Aorta (tissue), 5 donors: ENCODE data around the gene KCNJ10. TPM values are rescaled to one million over a fixed set of nuclear protein-coding genes. Genes with fewer than 3 reads are reported as not detected.

ENCODE experiments used
- ATAC-seq: fragments of 200-7000 bp; cut with Tn5 transposase; one replicate; pipeline ENCODE4 v1.9.1; 2022; ENCODE audit warnings: moderate library complexity; ENCODE audit not compliant: low FRiP score
- DNase-seq, 2 donors: peaks; one replicate each; pipeline ENCODE4 v3.0.0-alpha.2; 2020
- H3K27ac ChIP-seq, 2 donors: one replicate each; pipeline ENCODE4 v1.5.1; 2013; ENCODE audit warnings: low read length in 2 of 2, mild to moderate bottlenecking in 2 of 2, moderate library complexity in 2 of 2, control low read depth in 1 of 2, inconsistent platforms in 1 of 2, low read depth in 1 of 2
- H3K27me3 ChIP-seq, 2 donors: one replicate each; pipeline ENCODE4 v1.6.1; 2013; ENCODE audit warnings: control low read depth in 1 of 2, low read length in 1 of 2, mild to moderate bottlenecking in 1 of 2, moderate library complexity in 1 of 2; ENCODE audit not compliant: insufficient read depth in 2 of 2, control insufficient read depth in 1 of 2
- H3K36me3 ChIP-seq, 2 donors: one replicate each; pipeline ENCODE4 v1.6.1; 2013; ENCODE audit warnings: control low read depth in 1 of 2, low read length in 1 of 2, mild to moderate bottlenecking in 1 of 2; ENCODE audit not compliant: insufficient read depth in 2 of 2, control insufficient read depth in 1 of 2
- H3K4me1 ChIP-seq, 2 donors: one replicate each; pipeline ENCODE4 v1.6.1; 2013; ENCODE audit warnings: low read length in 2 of 2, control low read depth in 1 of 2, mild to moderate bottlenecking in 1 of 2, moderate library complexity in 1 of 2; ENCODE audit not compliant: insufficient read depth in 2 of 2, control insufficient read depth in 1 of 2
- H3K4me3 ChIP-seq, 2 donors: one replicate each; pipeline ENCODE4 v1.5.1; 2013; ENCODE audit warnings: low read length in 2 of 2, control low read depth in 1 of 2, mild to moderate bottlenecking in 1 of 2
- H3K9me3 ChIP-seq: one replicate; pipeline ENCODE4 v1.6.1; 2013; ENCODE audit warnings: mild to moderate bottlenecking, low read length; ENCODE audit not compliant: control insufficient read depth
- WGBS, 2 donors: extraction: QIAGEN DNeasy Blood & Tissue Kit; methylation state at CpG; one replicate each; pipeline ENCODE4 v1.1.7; 2013; 5-methylcytosine and 5-hydroxymethylcytosine counted together
- intact Hi-C, 2 donors: fragments of 100-400 bp; cut with DNase I; formaldehyde crosslinking; loops; one replicate each; pipeline versions ENCODE4 v1.14.2 to v1.15.0; 2022
- polyA plus RNA-seq, 2 donors: library from polyadenylated mRNA; stranded (reverse); fragments of 200-250 nt; gene quantifications; one replicate each; pipeline ENCODE4 v1.2.3, GENCODE V29; 2013
- total RNA-seq, 2 donors: library from RNA; stranded (reverse); fragmentation: NEBNext Ultra II Directional; extraction: Animal tissue kit (Norgen Biotek cat#: 25700); gene quantifications; one replicate each; pipeline ENCODE4 v1.2.1, GENCODE V29; 2021
- donor health status: healthy with polysubstance abuse.
- donor health status: Bipolar disorder and iron deficiency.
- donor health status: DM: no; HTN: no; CAD: no.
- donor health status: DM: no; HTN: no; CAD: no.
- donor health status: DM: yes; HTN: yes; CAD: no.

Gene KCNJ10
- total and polyA plus RNA-seq, 4 donors: 0.10 to 0.63 (median 0.24) TPM; not detected in 1

- WGBS, 2 donors: 95 to 96% methylated on average over 11 of the region's 11 CpGs
- DNase-seq (no peak), ATAC-seq (no peak)
- Histone ChIP-seq H3K27me3 (no peaks in the 10 kb centered on the region), H3K4me3 (no peak overlapping the region), H3K27ac (no peak overlapping the region), H3K9me3 (no peaks in the 10 kb centered on the region), H3K4me1 (no peaks in the 10 kb centered on the region), H3K36me3 (no peaks in the 10 kb centered on the region)
- intact Hi-C loops: no loop called here
Observed at GRCh38 chr1:159962176-159962575, 107.8 kb downstream of the KCNJ10 start.

GRCh38 chr1:159961636-159962035, 108.3 kb downstream of the KCNJ10 start:
- H3K27me3 ChIP-seq: no peaks in the 10 kb centered on the region
- H3K9me3 ChIP-seq: no peaks in the 10 kb centered on the region
- 92 to 94% methylated on average over 15 of the region's 15 CpGs for WGBS, 2 donors
- H3K4me3 ChIP-seq: no peak overlapping the region
- ATAC-seq (no peak), DNase-seq (no peak)
- no peak overlapping the region for H3K27ac ChIP-seq
- H3K4me1 ChIP-seq: no peaks in the 10 kb centered on the region
- intact Hi-C loops: no loop called here
- no peaks in the 10 kb centered on the region for H3K36me3 ChIP-seq

GRCh38 chr1:159960721-159961381, 109.1 kb downstream of the KCNJ10 start:
- H3K36me3 ChIP-seq: no peaks in the 10 kb centered on the region
- H3K4me1 ChIP-seq: no peaks in the 10 kb centered on the region
- 15 to 23% methylated on average over 5 of the region's 5 CpGs for WGBS, 2 donors
- no peaks in the 10 kb centered on the region for H3K9me3 ChIP-seq
- no peak overlapping the region for H3K4me3 ChIP-seq
- DNase-seq: peak; percentile 80 to 83
- no peaks in the 10 kb centered on the region for H3K27me3 ChIP-seq
- H3K27ac ChIP-seq: no peak overlapping the region
- ATAC-seq: peak; percentile 82
- intact Hi-C loops: no loop called here

GRCh38 chr1:159959451-159959850, 110.5 kb downstream of the KCNJ10 start:
- H3K4me1 ChIP-seq: no peaks in the 10 kb centered on the region
- ATAC-seq (no peak), DNase-seq (no peak)
- 72 to 79% methylated on average over 4 of the region's 4 CpGs for WGBS, 2 donors
- H3K9me3 ChIP-seq: no peaks in the 10 kb centered on the region
- intact Hi-C loops: no loop called here
- no peak overlapping the region for H3K4me3 ChIP-seq
- no peaks in the 10 kb centered on the region for H3K36me3 ChIP-seq
- no peaks in the 10 kb centered on the region for H3K27me3 ChIP-seq
- H3K27ac ChIP-seq: no peak overlapping the region

GRCh38 chr1:159958719-159959380, 111.1 kb downstream of the KCNJ10 start:
- no peak overlapping the region for H3K27ac ChIP-seq

GRCh38 chr1:159957824-159958268, 112.1 kb downstream of the KCNJ10 start:
- H3K9me3 ChIP-seq: no peaks in the 10 kb centered on the region
- WGBS, 2 donors: 61 to 64% methylated on average over 9 of the region's 9 CpGs
- no peak for ATAC-seq
- H3K27ac ChIP-seq: no peak overlapping the region
- DNase-seq: no peak
- no peak overlapping the region for H3K4me3 ChIP-seq
- no peaks in the 10 kb centered on the region for H3K4me1 ChIP-seq
- intact Hi-C loops: no loop called here
- no peaks in the 10 kb centered on the region for H3K36me3 ChIP-seq
- no peaks in the 10 kb centered on the region for H3K27me3 ChIP-seq

More at GRCh38 chr1:159958719-159959380, 111.1 kb downstream of the KCNJ10 start:
- no peaks in the 10 kb centered on the region for H3K27me3 ChIP-seq
- no peak overlapping the region for H3K4me3 ChIP-seq
- ATAC-seq (no peak), DNase-seq (no peak)
- no peaks in the 10 kb centered on the region for H3K4me1 ChIP-seq
- intact Hi-C loops: no loop called here
- no peaks in the 10 kb centered on the region for H3K9me3 ChIP-seq
- 71 to 73% methylated on average over 3 of the region's 3 CpGs for WGBS, 2 donors
- no peaks in the 10 kb centered on the region for H3K36me3 ChIP-seq

- Histone ChIP-seq H3K4me3 (no peak overlapping the region), H3K9me3 (no peaks in the 10 kb centered on the region), H3K4me1 (no peaks in the 10 kb centered on the region), H3K36me3 (no peaks in the 10 kb centered on the region), H3K27ac (no peak overlapping the region), H3K27me3 (no peaks in the 10 kb centered on the region)
- intact Hi-C loops: no loop called here
- ATAC-seq (no peak), DNase-seq (no peak)
- WGBS, 2 donors: 78 to 81% methylated on average over 3 of the region's 3 CpGs
Observed at GRCh38 chr1:159955456-159955855, 114.5 kb downstream of the KCNJ10 start.

- Histone ChIP-seq H3K4me3 (no peak within 1 kb of the TSS), H3K36me3 (no peaks in the 10 kb centered on the region), H3K27ac (no peak within 1 kb of the TSS), H3K9me3 (no peaks in the 10 kb centered on the region), H3K4me1 (no peaks in the 10 kb centered on the region), H3K27me3 (no peaks in the 10 kb centered on the region)
- 66 to 68% methylated on average over 11 of the region's 11 CpGs for WGBS, 2 donors
- intact Hi-C loops: no loop called here
- no peak for ATAC-seq
- peak in 1 of 2 donors; percentile 35 for DNase-seq
Observed at GRCh38 chr1:159953536-159954515, 116.1 kb downstream of the KCNJ10 start, which contains the start of gene SLAMF9. TSS of gene SLAMF9 (minus strand) at chr1:159954237. CDS start at chr1:159954137, 100 bp downstream.
